GM12872 (cell line): ENCODE results near the gene CTRB2.

ENCODE experiments used
- TF ChIP-seq, protein P1 (sequence below): IDR thresholded peaks from 3 replicates; pipeline ENCODE4 v1.5.1; 2011; ENCODE audit warnings: low read depth, mild to moderate bottlenecking, low read length, moderate library complexity; ENCODE audit not compliant: insufficient read depth

The CTRB2 gene

DNA sequence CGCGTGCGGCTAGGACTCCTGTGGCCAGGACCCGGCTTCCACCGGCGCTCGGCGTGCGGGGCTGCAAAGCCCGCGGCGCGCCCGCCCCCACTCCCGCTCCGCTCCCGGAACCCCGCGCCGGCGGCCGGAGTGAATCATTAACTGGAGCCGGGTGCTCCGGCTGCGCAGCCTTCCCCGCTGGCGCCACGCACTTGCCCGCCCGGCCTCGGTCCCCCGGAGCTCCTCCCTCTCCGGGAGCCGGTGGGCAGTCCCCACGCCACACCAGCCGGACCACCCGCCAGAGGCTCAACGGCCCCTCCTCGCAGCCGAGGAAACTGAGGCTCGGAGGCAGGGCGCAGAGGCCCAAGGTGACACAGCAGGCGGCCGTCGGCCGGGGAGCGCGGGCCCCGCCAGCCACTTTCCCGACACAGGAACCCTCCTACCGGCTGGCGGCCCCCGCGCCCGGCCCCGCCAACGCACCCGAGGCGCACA lies 43.9 kb upstream of the CTRB2 start:
- TF ChIP-seq, protein P1, sequence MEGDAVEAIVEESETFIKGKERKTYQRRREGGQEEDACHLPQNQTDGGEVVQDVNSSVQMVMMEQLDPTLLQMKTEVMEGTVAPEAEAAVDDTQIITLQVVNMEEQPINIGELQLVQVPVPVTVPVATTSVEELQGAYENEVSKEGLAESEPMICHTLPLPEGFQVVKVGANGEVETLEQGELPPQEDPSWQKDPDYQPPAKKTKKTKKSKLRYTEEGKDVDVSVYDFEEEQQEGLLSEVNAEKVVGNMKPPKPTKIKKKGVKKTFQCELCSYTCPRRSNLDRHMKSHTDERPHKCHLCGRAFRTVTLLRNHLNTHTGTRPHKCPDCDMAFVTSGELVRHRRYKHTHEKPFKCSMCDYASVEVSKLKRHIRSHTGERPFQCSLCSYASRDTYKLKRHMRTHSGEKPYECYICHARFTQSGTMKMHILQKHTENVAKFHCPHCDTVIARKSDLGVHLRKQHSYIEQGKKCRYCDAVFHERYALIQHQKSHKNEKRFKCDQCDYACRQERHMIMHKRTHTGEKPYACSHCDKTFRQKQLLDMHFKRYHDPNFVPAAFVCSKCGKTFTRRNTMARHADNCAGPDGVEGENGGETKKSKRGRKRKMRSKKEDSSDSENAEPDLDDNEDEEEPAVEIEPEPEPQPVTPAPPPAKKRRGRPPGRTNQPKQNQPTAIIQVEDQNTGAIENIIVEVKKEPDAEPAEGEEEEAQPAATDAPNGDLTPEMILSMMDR: no peak

DNA sequence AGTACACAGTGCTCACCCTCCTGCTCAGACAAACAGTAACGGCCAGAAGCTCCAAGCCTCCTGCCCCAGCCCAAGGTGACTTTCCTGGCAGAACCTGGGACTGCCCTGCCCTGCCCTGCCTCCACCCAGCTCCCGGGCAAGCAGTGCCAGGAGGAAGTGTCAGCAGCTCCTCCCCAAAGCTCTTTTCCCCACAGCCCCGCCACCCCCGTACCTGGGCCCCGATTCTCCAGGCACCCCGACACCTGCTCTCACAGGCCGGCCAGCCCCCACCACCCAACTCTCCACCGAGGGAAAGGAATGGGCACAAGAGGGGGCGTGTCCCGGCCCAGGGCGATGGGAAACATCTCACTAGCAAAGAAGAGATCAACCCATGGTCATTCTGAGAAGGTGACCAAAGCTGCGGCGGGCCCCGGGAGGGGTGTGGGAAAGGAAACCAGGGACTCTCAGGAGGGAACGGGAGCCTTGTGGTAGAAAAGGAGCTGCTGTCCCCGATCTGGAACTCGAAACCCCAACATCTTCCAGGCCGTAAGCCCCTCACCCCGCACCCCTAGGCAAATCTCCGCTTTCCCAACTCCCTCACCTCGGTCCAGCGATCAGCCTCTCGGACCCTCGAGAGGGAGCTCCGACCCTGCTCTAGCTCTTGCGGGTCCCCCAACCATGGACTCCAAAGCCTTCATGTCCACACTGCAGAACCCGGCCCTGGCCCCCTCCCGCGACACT lies 43.3 kb upstream of the CTRB2 start:
- TF ChIP-seq, protein P1: no peak

DNA sequence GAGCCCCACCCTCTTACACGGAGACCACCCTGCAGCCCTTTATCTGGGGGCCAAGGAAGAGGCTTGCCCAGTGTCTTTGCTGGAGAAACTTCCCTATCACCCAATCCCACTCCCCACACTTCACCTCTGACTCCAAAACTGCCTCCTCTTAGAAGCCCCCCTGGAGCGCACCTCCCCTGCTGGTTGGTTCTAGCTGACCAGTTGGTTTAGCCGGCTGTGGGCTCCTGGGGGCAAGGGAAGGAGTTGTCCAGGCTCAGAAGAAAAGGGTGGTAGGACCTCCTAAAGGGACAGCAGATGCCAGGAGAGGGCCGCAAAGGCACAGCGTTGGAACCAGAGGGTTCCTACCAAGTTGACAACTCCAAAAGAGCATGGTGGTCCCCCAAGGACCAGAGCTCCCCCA lies 42.5 kb upstream of the CTRB2 start:
- TF ChIP-seq, protein P1: no peak

DNA sequence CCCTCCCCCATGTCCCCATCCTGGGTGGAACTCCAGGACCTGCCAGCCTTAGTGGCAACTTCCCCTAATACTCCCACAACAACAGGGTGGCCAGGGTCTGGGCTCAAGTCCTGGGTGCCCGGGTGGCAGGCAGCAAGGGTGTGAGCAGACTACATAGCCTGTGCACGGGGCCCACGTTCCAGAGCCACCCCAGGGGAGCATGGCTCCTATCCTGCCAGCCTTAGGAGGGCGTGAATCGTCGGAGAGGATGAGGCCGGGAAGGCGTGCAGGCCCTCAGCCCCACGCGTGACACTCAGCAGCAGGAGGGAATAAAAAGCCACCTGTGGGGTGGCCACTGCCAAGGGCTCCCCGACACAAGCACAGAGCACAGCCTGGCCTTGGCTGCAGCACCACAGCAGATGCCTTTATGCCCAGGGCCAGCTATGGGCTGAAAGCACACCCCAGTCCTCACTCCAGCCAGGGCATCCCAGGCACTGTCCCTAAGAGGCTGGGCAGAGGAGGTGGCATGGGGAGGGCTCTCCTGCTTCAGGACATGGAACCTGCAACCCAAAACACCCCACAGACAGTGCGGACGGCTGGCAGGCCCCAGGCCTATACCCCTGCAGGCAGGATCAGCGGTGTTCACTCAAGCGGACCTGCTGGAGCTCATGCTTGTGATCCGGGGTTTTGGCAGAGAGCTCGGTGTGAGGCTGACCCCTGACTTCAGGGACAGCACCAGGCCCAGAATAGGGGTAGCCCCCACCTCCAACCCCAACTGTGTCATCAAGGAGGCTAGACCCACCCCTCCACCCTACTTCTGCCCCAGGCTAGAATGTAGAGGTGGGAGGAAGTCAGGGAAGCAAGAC lies 41.8 kb upstream of the CTRB2 start:
- TF ChIP-seq, protein P1: no peak

DNA sequence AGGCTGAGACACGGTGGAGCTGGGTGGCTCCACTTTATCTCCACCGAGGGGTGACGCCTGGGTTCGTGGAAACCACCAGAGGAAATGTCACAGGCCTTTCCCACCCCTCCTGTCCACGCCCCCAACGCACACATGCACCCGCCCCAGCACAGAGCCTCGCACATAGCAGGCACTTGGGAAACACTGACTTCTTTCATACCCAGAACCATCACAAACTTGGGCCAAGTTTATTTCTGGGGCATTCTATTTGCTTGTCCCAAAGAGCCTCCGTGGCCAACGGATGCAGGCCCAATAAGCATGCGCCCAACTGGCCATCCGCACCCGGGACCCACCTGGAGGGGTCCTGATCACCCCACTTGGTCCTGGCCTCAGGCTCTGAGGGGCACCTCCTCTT lies 41.2 kb upstream of the CTRB2 start:
- TF ChIP-seq, protein P1: no peak

DNA sequence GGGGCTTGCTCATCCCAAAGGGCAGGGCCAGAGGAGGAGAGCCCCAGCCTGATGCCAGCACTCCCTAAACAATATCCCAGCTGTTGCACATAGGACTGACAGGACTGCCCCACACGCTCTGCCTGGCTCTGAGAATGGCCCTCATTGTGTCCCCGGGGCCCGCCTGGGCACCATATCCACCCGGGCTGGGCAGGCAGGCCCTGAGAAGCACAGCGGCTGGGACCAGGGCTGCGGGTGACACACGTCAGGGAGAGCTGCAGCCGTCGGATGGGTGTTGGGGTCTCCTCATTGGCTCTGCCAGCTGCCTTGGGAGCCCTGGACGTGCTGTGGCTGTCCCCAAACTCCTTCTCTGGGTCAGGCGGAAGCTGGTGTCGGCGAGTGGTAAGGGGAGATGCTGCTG lies 40.3 kb upstream of the CTRB2 start:
- TF ChIP-seq, protein P1: no peak

DNA sequence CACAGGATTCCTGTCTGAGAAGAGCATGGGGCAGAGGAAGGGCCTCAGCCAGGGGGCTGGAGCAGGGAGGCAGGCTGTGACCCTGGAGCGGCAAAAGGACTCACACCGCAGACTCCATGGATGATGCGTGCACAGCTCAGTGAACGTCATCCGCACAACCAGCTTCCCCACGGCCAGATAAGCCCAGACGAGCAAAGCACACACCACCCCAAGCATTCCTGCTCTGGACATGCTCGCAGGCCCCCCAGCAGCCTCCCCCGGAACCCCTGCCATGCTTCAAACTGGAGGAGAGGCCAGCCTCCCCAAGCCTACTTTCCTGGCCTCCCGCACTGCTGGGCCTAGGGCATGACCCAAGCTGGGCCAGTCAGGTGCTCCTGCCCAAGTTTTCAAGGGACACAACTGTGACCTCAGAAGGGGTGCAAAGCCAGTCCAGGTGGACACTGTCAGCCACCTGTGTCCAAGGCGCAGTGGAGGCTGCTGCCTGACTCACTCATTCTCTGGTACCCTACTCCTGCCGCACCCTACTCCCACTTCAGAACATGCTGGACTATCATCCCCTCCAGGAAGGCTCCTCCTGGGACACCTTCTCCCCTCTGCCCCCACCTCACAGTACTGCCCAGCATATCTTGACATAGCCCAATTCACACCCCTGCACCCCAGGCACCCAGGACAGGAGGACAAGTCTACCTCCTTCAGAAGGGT lies 39.7 kb upstream of the CTRB2 start:
- TF ChIP-seq, protein P1: no peak
